T-helper 2 cell (primary cell): ENCODE measurements around the gene AGPS.
"Not testable (repeated sequence)": the region's sequence is repeated elsewhere in the genome, so short reads cannot be mapped to it uniquely, and the experiment has no call there.

Experiments used
- DNase-seq, 5 experiments: peaks; one replicate each; pipeline versions ENCODE4 v3.0.0 to v3.0.0-alpha.2; 2012 to 2022
- total RNA-seq, 2 donors: gene quantifications; one replicate each; lab custom pipeline; 2026; lab: John Stamatoyannopoulos, UW

Gene AGPS
- 54.1 to 56.7 reads per million in 2 donors for total RNA-seq

- DNase-seq, result peak; percentile 53 to 89 (median 64)
These were observed at the start of gene AGPS for GRCh38 chr2:177392373-177393202. TSS of gene AGPS (plus strand) at chr2:177392773. CDS start at chr2:177392790, 17 bp downstream.

GRCh38 chr2:177343773-177344172 lies 48.8 kb upstream of the AGPS start:
- no peak for DNase-seq

- DNase-seq, result no peak
These were observed 48.3 kb upstream of the AGPS start for GRCh38 chr2:177344316-177344715.

GRCh38 chr2:177346192-177346591 lies 46.4 kb upstream of the AGPS start:
- no peak for DNase-seq

- no peak for DNase-seq
These were observed 45.0 kb upstream of the AGPS start for GRCh38 chr2:177347570-177347969.

DNA sequence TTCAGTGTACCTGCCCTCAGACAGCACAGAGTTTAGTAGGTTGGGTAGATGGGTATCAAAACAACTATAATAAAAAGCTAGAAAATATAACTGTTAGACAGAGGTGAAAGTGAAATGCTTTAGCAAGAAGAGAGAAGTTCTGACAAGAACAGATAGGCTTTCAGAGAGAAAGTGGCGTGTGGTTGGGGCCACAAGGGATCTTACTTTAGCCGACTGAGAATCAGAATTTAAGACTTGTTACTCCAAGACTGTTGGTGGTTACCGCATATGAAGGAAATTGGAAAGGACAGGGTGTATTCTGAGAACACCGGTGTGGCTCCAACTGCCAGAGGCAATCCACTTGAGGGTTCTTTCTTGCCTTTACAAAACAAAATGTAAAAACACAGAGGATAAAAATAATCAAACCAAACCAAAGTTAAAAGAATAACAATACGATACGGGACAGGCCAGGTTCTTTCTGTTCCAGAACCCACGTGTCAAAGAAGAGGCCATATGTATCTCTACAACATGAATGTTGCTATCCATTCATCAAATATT lies 44.4 kb upstream of the AGPS start:
- no peak for DNase-seq

GRCh38 chr2:177348733-177349693 lies 43.6 kb upstream of the AGPS start:
- no peak for DNase-seq

- DNase-seq, result peak in 1 of 5 experiments; percentile 62
These were observed 41.9 kb upstream of the AGPS start for GRCh38 chr2:177350624-177351023.

- DNase-seq, result peak in 1 of 5 experiments; percentile 62
These were observed 41.5 kb upstream of the AGPS start for GRCh38 chr2:177351121-177351520.

- no peak for DNase-seq
These were observed 40.0 kb upstream of the AGPS start for GRCh38 chr2:177352441-177353186.

DNA sequence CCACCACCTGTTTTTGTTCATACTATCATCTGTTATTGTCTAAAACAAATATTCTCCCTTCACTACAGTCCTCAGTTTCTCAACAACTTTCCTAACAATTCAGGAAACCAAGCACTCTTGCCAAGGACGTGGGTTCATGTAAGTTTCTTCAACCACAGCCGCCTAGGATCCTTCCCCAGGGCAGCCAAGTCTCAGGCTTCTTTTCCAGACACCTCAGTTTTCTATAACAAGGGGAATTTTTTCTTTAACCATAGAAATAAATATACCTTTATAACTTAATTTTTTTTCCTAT lies 39.4 kb upstream of the AGPS start:
- DNase-seq, result no peak

DNA sequence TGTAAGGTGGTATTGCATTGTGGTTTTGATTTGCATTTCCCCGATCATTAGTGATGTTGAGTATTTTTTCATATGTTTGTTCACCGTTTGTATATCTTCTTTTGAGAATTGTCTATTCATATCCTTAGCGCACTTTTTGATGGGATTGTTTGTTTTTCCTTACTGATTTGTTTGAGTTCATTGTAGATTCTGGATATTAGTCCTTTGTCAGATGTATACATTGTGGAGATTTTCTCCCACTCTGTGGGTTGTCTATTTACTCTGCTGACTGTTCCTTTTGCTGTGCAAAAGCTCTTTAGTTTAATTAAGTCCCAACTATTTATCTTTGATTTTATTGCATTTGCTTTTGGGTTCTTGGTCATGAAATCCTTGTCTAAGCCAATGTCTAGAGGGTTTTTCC lies 38.0 kb upstream of the AGPS start:
- not testable (repeated sequence) for DNase-seq

DNA sequence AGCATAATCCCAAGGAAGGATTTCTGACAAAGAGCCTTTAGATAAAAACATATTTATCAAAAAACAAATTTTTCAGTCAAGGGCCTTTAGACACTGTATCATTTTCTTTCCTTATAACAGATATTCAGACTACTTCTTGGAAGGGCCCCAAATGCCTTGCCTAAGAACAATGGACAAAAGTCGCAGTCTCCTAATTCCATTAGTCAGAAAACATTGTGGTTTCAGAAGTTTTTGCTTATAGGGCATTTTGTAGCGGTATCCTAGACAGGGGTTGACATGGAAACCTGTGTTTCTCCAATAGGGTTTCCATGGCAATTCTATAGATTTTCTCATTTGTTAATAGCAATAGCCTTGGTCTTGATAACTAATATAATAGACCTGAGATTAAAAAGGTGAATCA lies 36.7 kb upstream of the AGPS start:
- DNase-seq, result no peak

DNA sequence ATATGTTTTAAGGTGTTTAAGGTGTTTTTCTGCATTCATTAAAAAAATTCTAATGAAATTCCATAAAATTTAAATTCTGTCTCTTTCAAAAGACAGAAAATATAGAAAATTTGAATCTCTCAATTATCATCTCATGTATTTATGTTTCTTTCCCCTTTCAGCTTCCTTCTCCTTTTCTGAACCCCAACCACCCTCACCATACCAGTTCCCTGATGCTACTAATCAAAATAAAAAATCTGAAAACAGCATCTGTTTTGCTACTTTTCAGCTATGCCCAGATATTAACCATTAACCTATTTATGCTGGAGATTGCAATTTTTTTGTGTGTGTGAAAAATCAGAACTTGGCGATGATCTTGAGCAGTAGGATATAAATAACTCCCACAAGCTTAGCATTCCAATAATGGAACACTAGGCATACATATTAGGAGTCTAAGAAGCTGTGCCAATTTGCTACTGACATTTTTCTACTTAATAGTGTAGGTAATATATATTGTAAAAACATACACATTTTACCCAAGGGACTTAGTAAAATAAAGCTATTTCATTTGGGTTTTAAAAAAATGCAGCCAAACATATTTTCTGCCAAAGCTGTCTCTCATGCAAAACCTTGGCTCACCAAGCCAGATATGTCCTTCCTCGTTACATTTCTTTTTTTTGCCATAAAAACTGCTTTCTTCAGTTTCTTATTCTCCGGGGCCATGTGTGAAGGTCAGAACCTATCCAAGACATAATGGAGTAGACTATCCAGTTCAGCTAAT lies 32.6 kb upstream of the AGPS start:
- no peak for DNase-seq

DNA sequence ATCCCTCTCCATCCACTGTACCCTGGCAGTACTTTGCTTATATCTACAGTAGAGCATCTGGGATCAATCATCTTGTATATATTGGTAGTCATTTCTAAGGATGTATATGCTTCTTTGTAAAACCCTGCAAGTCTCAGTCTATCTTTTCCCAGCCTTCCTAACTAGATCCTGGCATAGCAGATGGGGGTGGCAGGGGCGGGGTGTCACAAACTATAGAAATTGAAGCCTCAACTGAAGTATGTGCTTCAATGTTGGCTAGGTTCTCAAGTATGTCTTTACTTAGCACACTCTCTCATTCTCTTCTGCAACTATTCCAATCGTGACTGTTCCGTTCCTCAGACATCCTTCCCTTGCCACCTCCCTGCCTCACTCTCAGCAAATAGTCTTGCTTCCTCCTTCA lies 30.1 kb upstream of the AGPS start:
- no peak for DNase-seq

DNA sequence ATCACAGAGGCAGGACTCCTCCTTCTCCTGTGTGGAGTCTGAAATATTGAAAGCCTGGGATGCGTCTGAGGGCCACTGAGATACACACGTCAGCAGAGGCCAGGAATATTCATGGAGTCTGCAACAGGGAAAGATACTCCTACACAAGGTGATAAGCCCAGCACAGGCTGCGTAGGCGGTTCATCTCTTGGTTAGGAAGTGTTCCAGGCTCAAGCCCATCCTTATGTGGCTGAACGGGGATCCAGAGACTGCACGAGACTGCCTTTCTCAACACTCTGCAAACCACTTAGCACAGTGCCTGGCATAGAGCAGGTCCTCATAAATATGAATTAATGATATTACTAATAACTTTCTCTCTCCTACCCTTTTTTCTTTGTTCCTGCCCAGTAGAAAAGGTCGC lies 29.2 kb upstream of the AGPS start:
- no peak for DNase-seq

DNA sequence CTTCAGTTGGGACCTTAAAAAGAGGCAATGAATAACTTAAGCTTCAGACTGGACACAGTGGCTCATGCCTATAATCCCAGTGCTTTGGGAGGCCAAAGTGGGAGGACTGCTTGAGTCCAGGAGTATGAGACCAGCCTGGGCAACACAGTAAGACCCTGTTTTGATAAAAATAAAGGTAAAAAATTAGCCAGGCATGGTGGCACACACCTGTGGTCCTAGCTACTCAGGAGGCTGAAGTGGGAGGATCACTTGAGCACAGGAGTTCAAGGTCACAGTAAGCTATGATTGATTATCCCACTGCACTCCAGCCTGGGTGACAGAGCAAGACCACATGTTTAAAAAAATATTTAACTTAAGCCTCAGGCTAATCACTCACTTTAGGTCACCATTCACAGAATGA lies 26.8 kb upstream of the AGPS start:
- not testable (repeated sequence) for DNase-seq

- not testable (repeated sequence) for DNase-seq
These were observed 24.6 kb upstream of the AGPS start for GRCh38 chr2:177368023-177368422.

- DNase-seq, result no peak
These were observed 13.2 kb upstream of the AGPS start for GRCh38 chr2:177379354-177379753.

GRCh38 chr2:177380181-177380580 lies 12.4 kb upstream of the AGPS start:
- no peak for DNase-seq

DNA sequence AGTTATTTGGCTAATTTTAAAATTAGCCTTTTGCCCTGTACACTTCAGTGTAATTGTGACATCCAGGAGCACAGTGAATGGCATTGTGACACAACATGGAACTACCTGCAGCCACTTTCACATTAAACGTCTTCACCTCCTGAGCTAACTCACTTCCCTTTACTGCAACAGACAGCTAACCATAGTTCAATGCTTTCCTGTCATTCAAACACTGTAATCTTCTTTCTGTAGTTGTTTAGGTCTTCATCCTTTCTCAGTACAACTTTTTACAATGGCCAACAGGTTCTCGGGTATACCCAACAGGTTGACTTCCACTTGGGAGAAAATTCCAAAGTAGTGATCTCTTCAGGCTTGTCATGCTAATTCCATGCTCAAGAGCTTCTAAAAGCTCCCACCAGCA lies 8.6 kb upstream of the AGPS start:
- no peak for DNase-seq

DNA sequence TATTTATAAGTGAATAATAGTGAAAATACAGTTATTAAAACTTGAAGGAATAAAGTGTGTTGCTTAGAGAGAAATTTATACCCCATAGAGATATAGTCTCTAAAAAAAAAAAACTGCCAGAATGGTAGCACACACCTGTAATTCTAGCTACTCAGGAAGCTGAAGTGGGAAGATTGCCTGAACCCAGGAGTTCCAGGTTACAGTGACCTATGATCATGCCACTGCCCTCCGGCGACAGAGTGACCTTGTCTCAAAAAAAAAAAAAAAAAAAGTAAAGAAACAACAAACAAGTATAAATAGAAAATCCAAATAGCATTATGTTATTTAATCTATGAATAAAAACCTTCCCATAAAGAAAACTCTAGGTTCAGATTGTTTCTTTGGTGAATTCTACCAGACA lies 7.4 kb upstream of the AGPS start:
- DNase-seq, result no peak
